GM12874 (cell line): Measurements from ENCODE around the gene CEBPE.

Source experiments
- CTCF ChIP-seq: IDR thresholded peaks from 2 replicates; pipeline ENCODE4 v1.5.1; 2011; ENCODE audit warnings: low read depth, mild to moderate bottlenecking, control low read depth, low read length, moderate library complexity; ENCODE audit not compliant: insufficient read depth

CEBPE gene

GRCh38 chr14:23112359-23113178, 6.5 kb downstream of the CEBPE start:
- no peak for TF ChIP-seq CTCF

- no peak for TF ChIP-seq CTCF
These were observed 8.3 kb downstream of the CEBPE start for GRCh38 chr14:23110579-23111365.

GRCh38 chr14:23109769-23110168, 9.3 kb downstream of the CEBPE start:
- no peak for TF ChIP-seq CTCF

- TF ChIP-seq CTCF: no peak
These were observed 12.4 kb downstream of the CEBPE start for GRCh38 chr14:23106747-23107045.

GRCh38 chr14:23105348-23105824, 13.7 kb downstream of the CEBPE start:
- no peak for TF ChIP-seq CTCF

- TF ChIP-seq CTCF: no peak
These were observed 14.3 kb downstream of the CEBPE start, which contains the start of gene CIROP for GRCh38 chr14:23104591-23105347. CIROP (minus strand) TSS chr14:23104989; CDS start chr14:23104920, 69 bp downstream.

GRCh38 chr14:23104070-23104590, 14.9 kb downstream of the CEBPE start:
- no peak for TF ChIP-seq CTCF
